H9 (cell line): ENCODE data around the gene SLC35F3. TPM values are rescaled to one million over a fixed set of nuclear protein-coding genes. Genes with fewer than 3 reads are reported as not detected.

ENCODE experiments used
- DNase-seq: peaks from one replicate; pipeline ENCODE4 v3.0.0-alpha.2; 2017
- H2AFZ ChIP-seq: one replicate; pipeline ENCODE4 v1.6.1; 2013; ENCODE audit warnings: mild to moderate bottlenecking, low read length, control low read depth, moderate library complexity
- H2AK5ac ChIP-seq: 2 replicates; pipeline ENCODE4 v1.6.1; 2013; ENCODE audit warnings: low read length, control low read depth, mixed read lengths; ENCODE audit not compliant: insufficient read length
- H2BK120ac ChIP-seq: one replicate; pipeline ENCODE4 v1.6.1; 2013; ENCODE audit warnings: low read depth, mild to moderate bottlenecking, low read length, control low read depth, inconsistent platforms; ENCODE audit not compliant: poor library complexity, severe bottlenecking
- H2BK12ac ChIP-seq: 2 replicates; pipeline ENCODE4 v1.6.1; 2013; ENCODE audit warnings: low read length, control low read depth, mixed read lengths, low read depth; ENCODE audit not compliant: insufficient read length
- H2BK15ac ChIP-seq: 2 replicates; pipeline ENCODE4 v1.6.1; 2013; ENCODE audit warnings: low read depth, low read length, control low read depth
- H2BK20ac ChIP-seq: one replicate; pipeline ENCODE4 v1.6.1; 2013; ENCODE audit warnings: low read depth, mild to moderate bottlenecking, low read length, control low read depth, inconsistent platforms; ENCODE audit not compliant: poor library complexity, severe bottlenecking
- H2BK5ac ChIP-seq: 2 replicates; pipeline ENCODE4 v1.6.1; 2013; ENCODE audit warnings: low read length, control low read depth, mixed read lengths; ENCODE audit not compliant: insufficient read length
- H3K14ac ChIP-seq: 2 replicates; pipeline ENCODE4 v1.6.1; 2013; ENCODE audit warnings: low read length, control low read depth; ENCODE audit not compliant: insufficient read depth
- H3K18ac ChIP-seq: 2 replicates; pipeline ENCODE4 v1.6.1; 2013; ENCODE audit warnings: low read depth, mild to moderate bottlenecking, mixed read lengths, low read length, control low read depth; ENCODE audit not compliant: insufficient read length
- H3K23ac ChIP-seq: 2 replicates; pipeline ENCODE4 v1.6.1; 2013; ENCODE audit warnings: low read length, control low read depth, mixed read lengths, low read depth; ENCODE audit not compliant: insufficient read length
- H3K23me2 ChIP-seq: 2 replicates; pipeline ENCODE4 v1.6.1; 2013; ENCODE audit warnings: low read depth, mild to moderate bottlenecking, mixed read lengths, low read length, control low read depth; ENCODE audit not compliant: insufficient read length, poor library complexity, severe bottlenecking
- H3K27ac ChIP-seq: 2 replicates; pipeline ENCODE4 v1.5.1; 2013; ENCODE audit warnings: low read length, control low read depth, mixed read lengths, low read depth; ENCODE audit not compliant: insufficient read length
- H3K27me3 ChIP-seq: 2 replicates; pipeline ENCODE4 v1.6.1; 2013; ENCODE audit warnings: low read length, control low read depth, inconsistent platforms; ENCODE audit not compliant: insufficient read depth
- H3K4ac ChIP-seq: 2 replicates; pipeline ENCODE4 v1.6.1; 2013; ENCODE audit warnings: low read depth, mild to moderate bottlenecking, control low read depth, inconsistent platforms, low read length, moderate library complexity
- H3K4me1 ChIP-seq: 2 replicates; pipeline ENCODE4 v1.6.1; 2013; ENCODE audit warnings: low read length, control low read depth, inconsistent platforms; ENCODE audit not compliant: insufficient read depth
- H3K4me2 ChIP-seq: 2 replicates; pipeline ENCODE4 v1.6.1; 2013; ENCODE audit warnings: low read length, control low read depth, mixed read lengths; ENCODE audit not compliant: insufficient read length, insufficient read depth
- H3K56ac ChIP-seq: 2 replicates; pipeline ENCODE4 v1.6.1; 2013; ENCODE audit warnings: low read depth, mild to moderate bottlenecking, mixed read lengths, low read length, control low read depth; ENCODE audit not compliant: insufficient read length
- H3K79me1 ChIP-seq: 2 replicates; pipeline ENCODE4 v1.6.1; 2013; ENCODE audit warnings: low read depth, mild to moderate bottlenecking, moderate library complexity, low read length, control low read depth, inconsistent platforms; ENCODE audit not compliant: insufficient read depth, poor library complexity, severe bottlenecking
- H3K79me2 ChIP-seq: 2 replicates; pipeline ENCODE4 v1.6.1; 2013; ENCODE audit warnings: low read length, control low read depth, inconsistent platforms; ENCODE audit not compliant: insufficient read depth
- H3K9ac ChIP-seq: 2 replicates; pipeline ENCODE4 v1.6.1; 2013; ENCODE audit warnings: low read length, control low read depth, mixed read lengths; ENCODE audit not compliant: insufficient read length; ENCODE audit errors: extremely low read depth
- H3K9me3 ChIP-seq: one replicate; pipeline ENCODE4 v1.6.1; 2013; ENCODE audit warnings: low read depth, low read length, inconsistent platforms; ENCODE audit not compliant: control insufficient read depth
- H3T11ph ChIP-seq: one replicate; pipeline ENCODE4 v1.6.1; 2013; ENCODE audit warnings: mild to moderate bottlenecking, low read length, control low read depth, inconsistent platforms
- H4K20me1 ChIP-seq: one replicate; pipeline ENCODE4 v1.6.1; 2013; ENCODE audit not compliant: control insufficient read depth, insufficient read length, insufficient read depth
- H4K5ac ChIP-seq: 2 replicates; pipeline ENCODE4 v1.6.1; 2013; ENCODE audit warnings: low read depth, mild to moderate bottlenecking, mixed read lengths, low read length, control low read depth; ENCODE audit not compliant: insufficient read length
- H4K8ac ChIP-seq: replicated peaks from 2 replicates; pipeline ENCODE4 v1.6.1; 2013; ENCODE audit warnings: low read length, control low read depth, mixed read lengths, low read depth; ENCODE audit not compliant: insufficient read length
- H4K91ac ChIP-seq: 2 replicates; pipeline ENCODE4 v1.6.1; 2013; ENCODE audit warnings: low read depth, mild to moderate bottlenecking, moderate library complexity, mixed read lengths, low read length, control low read depth; ENCODE audit not compliant: insufficient read length
- H3K27ac Mint-ChIP-seq, 3 experiments: 2 replicates in 2 of 3; 3 replicates in 1 of 3; pipeline ENCODE4 v1.8.0; 2020 to 2021; ENCODE audit warnings: mixed read lengths in 3 of 3, mild to moderate bottlenecking in 1 of 3, moderate library complexity in 1 of 3
- H3K27me3 Mint-ChIP-seq: 2 replicates; pipeline ENCODE4 v1.8.0; 2021; ENCODE audit warnings: low read depth, mild to moderate bottlenecking, moderate library complexity, mixed read lengths
- H3K36me3 Mint-ChIP-seq, 3 experiments: 2 replicates in 2 of 3; 3 replicates in 1 of 3; pipeline ENCODE4 v1.8.0; 2020 to 2021; ENCODE audit warnings: low read depth in 3 of 3, mixed read lengths in 3 of 3; ENCODE audit not compliant: insufficient read depth in 1 of 3
- H3K4me1 Mint-ChIP-seq, 2 experiments: 2 replicates each; pipeline ENCODE4 v1.8.0; 2020; ENCODE audit warnings: mixed read lengths in 2 of 2
- H3K4me3 Mint-ChIP-seq, 2 experiments: 2 replicates in 1 of 2; 3 replicates in 1 of 2; pipeline ENCODE4 v1.8.0; 2020 to 2021; ENCODE audit warnings: mild to moderate bottlenecking in 2 of 2, mixed read lengths in 2 of 2, moderate library complexity in 1 of 2
- H3K9me3 Mint-ChIP-seq, 2 experiments: 2 replicates in 1 of 2; 3 replicates in 1 of 2; pipeline ENCODE4 v1.8.0; 2020; ENCODE audit warnings: mild to moderate bottlenecking in 2 of 2, mixed read lengths in 2 of 2, moderate library complexity in 1 of 2
- WGBS: extraction: QIAGEN DNeasy Blood & Tissue Kit; methylation state at CpG from one replicate; pipeline ENCODE4 v1.1.7; 2013; ENCODE audit warnings: missing lambda C conversion rate, low lambda C conversion rate, mixed read lengths; ENCODE audit not compliant: insufficient read length; ENCODE audit errors: extremely low coverage; 5-methylcytosine and 5-hydroxymethylcytosine counted together
- total RNA-seq: library from RNA; stranded (reverse); gene quantifications from 2 replicates; pipeline ENCODE4 v1.2.1, GENCODE V29; 2021
- TF ChIP-seq, protein P1 (sequence below): fragments of 200-600 bp; sonication (generic); conservative IDR thresholded peaks from 3 replicates; pipeline ENCODE4 v1.8.0; 2021; ENCODE audit warnings: antibody characterized with exemption, mild to moderate bottlenecking

The SLC35F3 gene
- total RNA-seq, 1 experiment from 2014 or later: 0.81 TPM

DNA sequence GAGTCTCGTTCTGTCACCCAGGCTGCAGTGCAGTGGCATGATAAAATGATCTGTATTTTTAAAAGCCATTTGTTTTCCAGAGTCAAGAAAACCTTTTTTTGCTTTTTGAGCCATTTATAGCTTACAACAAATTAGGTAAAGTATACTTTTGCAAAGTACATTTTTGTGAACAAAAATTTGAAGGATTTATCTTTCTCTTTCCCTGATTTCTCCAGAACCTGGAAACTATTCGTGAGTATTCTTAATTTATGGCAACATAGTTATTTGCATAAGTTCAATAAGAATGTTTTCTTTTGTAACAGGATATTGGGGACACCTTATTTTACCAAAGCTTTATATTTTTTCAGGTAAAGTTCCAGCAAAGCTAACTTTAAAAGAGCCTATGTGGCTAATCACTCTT, 37.4 kb upstream of the SLC35F3 start:
- H2BK12ac ChIP-seq: no peak overlapping the region
- H4K5ac ChIP-seq: no peak overlapping the region
- no peak overlapping the region for H2BK5ac ChIP-seq
- H2AK5ac ChIP-seq: no peak overlapping the region
- H2BK15ac ChIP-seq: no peak overlapping the region
- Mint-ChIP-seq H3K27me3 (peaks cover 6% of the 10 kb centered on the region), H3K9me3 (peaks cover 24 to 28% of the 10 kb centered on the region in 2 experiments), H3K36me3 (peaks cover 7 to 17% (median 15%) of the 10 kb centered on the region in 3 experiments; a peak in 6 of 7 replicates), H3K4me3 (no peak overlapping the region), H3K27ac (no peak overlapping the region), H3K4me1 (no peaks in the 10 kb centered on the region)
- no peak overlapping the region for H4K91ac ChIP-seq
- no peaks in the 10 kb centered on the region for H3K23me2 ChIP-seq
- TF ChIP-seq, protein P1, sequence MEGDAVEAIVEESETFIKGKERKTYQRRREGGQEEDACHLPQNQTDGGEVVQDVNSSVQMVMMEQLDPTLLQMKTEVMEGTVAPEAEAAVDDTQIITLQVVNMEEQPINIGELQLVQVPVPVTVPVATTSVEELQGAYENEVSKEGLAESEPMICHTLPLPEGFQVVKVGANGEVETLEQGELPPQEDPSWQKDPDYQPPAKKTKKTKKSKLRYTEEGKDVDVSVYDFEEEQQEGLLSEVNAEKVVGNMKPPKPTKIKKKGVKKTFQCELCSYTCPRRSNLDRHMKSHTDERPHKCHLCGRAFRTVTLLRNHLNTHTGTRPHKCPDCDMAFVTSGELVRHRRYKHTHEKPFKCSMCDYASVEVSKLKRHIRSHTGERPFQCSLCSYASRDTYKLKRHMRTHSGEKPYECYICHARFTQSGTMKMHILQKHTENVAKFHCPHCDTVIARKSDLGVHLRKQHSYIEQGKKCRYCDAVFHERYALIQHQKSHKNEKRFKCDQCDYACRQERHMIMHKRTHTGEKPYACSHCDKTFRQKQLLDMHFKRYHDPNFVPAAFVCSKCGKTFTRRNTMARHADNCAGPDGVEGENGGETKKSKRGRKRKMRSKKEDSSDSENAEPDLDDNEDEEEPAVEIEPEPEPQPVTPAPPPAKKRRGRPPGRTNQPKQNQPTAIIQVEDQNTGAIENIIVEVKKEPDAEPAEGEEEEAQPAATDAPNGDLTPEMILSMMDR: no peak
- no peak overlapping the region for H3K4ac ChIP-seq
- no peaks in the 10 kb centered on the region for H3K27me3 ChIP-seq
- no peak overlapping the region for H3K18ac ChIP-seq
- no peak overlapping the region for H3K14ac ChIP-seq
- H3K4me2 ChIP-seq: no peak overlapping the region
- H4K20me1 ChIP-seq: no peaks in the 10 kb centered on the region
- no CpG with 5 or more reads among the region's 2 CpGs for WGBS
- H3K4me1 ChIP-seq: no peaks in the 10 kb centered on the region
- no peaks in the 10 kb centered on the region for H3K79me2 ChIP-seq
- peaks cover 5% of the 10 kb centered on the region for H3K9me3 ChIP-seq
- H3K56ac ChIP-seq: no peak overlapping the region
- no peak overlapping the region for H3T11ph ChIP-seq
- H4K8ac ChIP-seq: no peak overlapping the region
- no peak overlapping the region for H2BK120ac ChIP-seq
- H2AFZ ChIP-seq: no peak overlapping the region
- no peak for DNase-seq
- H3K79me1 ChIP-seq: no peaks in the 10 kb centered on the region
- H2BK20ac ChIP-seq: no peak overlapping the region
- no peak overlapping the region for H3K23ac ChIP-seq
- no peak overlapping the region for H3K27ac ChIP-seq
- no peak overlapping the region for H3K9ac ChIP-seq
